Small intestine (tissue), 16 donors: Measurements from ENCODE around the gene ARPP19. TPM values are rescaled to one million over a fixed set of nuclear protein-coding genes. Genes with fewer than 3 reads are reported as not detected.

ENCODE experiments used
- DNase-seq, 2 donors: peaks; one replicate each; pipeline versions ENCODE4 v3.0.0 to v3.0.0-alpha.2; 2013
- FAIRE-seq: peaks from 2 replicates; lab custom pipeline; 2012; peaks lifted over from hg19 to GRCh38; lab: Jason Lieb, UNC
- H3K27ac ChIP-seq, 3 donors: one replicate each; pipeline ENCODE4 v1.5.1; 2013; ENCODE audit warnings: low read length in 2 of 3, mild to moderate bottlenecking in 2 of 3, control low read depth in 1 of 3, inconsistent platforms in 1 of 3, low read depth in 1 of 3, moderate library complexity in 1 of 3
- H3K27me3 ChIP-seq, 3 donors: one replicate each; pipeline ENCODE4 v1.6.1; 2013; ENCODE audit warnings: low read length in 3 of 3, inconsistent platforms in 1 of 3; ENCODE audit not compliant: control insufficient read depth in 3 of 3, insufficient read depth in 3 of 3
- H3K36me3 ChIP-seq, 3 donors: one replicate each; pipeline ENCODE4 v1.6.1; 2013; ENCODE audit warnings: low read length in 3 of 3, inconsistent platforms in 1 of 3, low read depth in 1 of 3, mild to moderate bottlenecking in 1 of 3, moderate library complexity in 1 of 3; ENCODE audit not compliant: control insufficient read depth in 3 of 3, insufficient read depth in 2 of 3
- H3K4me1 ChIP-seq, 3 donors: one replicate each; pipeline ENCODE4 v1.6.1; 2013; ENCODE audit warnings: low read length in 2 of 3, inconsistent platforms in 1 of 3, low read depth in 1 of 3, mild to moderate bottlenecking in 1 of 3, moderate library complexity in 1 of 3; ENCODE audit not compliant: control insufficient read depth in 3 of 3, insufficient read depth in 2 of 3
- H3K4me3 ChIP-seq, 3 donors: one replicate each; pipeline ENCODE4 v1.5.1; 2013; ENCODE audit warnings: low read length in 3 of 3, control low read depth in 1 of 3, inconsistent platforms in 1 of 3, low read depth in 1 of 3, mild to moderate bottlenecking in 1 of 3, moderate library complexity in 1 of 3
- H3K9me3 ChIP-seq, 2 donors: one replicate each; pipeline ENCODE4 v1.6.1; 2013; ENCODE audit warnings: low read depth in 1 of 2, low read length in 1 of 2; ENCODE audit not compliant: control insufficient read depth in 2 of 2, insufficient read depth in 1 of 2
- WGBS, 3 donors: extraction: QIAGEN DNeasy Blood & Tissue Kit; methylation state at CpG; one replicate each; pipeline ENCODE4 v1.1.7; 2013; 5-methylcytosine and 5-hydroxymethylcytosine counted together
- long read RNA-seq, 10 donors: transcript quantifications; one replicate each; lab custom pipeline, GENCODE V29; 2026
- polyA plus RNA-seq, 4 donors: library from polyadenylated mRNA; stranded (reverse) in 3 of 4; unstranded in 1 of 4; fragments of 200-250 nt in 3 of 4; fragments of 120-200 nt in 1 of 4; gene quantifications; one replicate each; pipeline versions ENCODE4 v1.2.1 to v1.2.3, GENCODE V29; 2013
- donor health status: healthy with polysubstance abuse.
- donor health status: control.
- donor health status: control.
- donor health status: Bipolar disorder and iron deficiency.
- donor health status: healthy.

ARPP19 gene, protein sequence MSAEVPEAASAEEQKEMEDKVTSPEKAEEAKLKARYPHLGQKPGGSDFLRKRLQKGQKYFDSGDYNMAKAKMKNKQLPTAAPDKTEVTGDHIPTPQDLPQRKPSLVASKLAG
- polyA plus RNA-seq, result 10 to 100 TPM; 26.4 to 57.1 (median 29.1) TPM
- long read RNA-seq, donor 1, result 0 reads
- long read RNA-seq, donor 2, full-length matches to known transcripts, result 13 of 13 reads
- long read RNA-seq, donor 2, partial matches to known transcripts, result 0 of 13 reads
- long read RNA-seq, donor 2, other reads (novel, unspliced or antisense), result 0 of 13 reads
- long read RNA-seq, donor 3, full-length matches to known transcripts, result 20 of 20 reads
- long read RNA-seq, donor 3, partial matches to known transcripts, result 0 of 20 reads
- long read RNA-seq, donor 3, other reads (novel, unspliced or antisense), result 0 of 20 reads
- long read RNA-seq, donor 4, result 0 reads
- long read RNA-seq, donor 5, full-length matches to known transcripts, result 7 of 7 reads
- long read RNA-seq, donor 5, partial matches to known transcripts, result 0 of 7 reads
- long read RNA-seq, donor 5, other reads (novel, unspliced or antisense), result 0 of 7 reads
- long read RNA-seq, donor 6, full-length matches to known transcripts, result 30 of 30 reads
- long read RNA-seq, donor 6, partial matches to known transcripts, result 0 of 30 reads
- long read RNA-seq, donor 6, other reads (novel, unspliced or antisense), result 0 of 30 reads
- long read RNA-seq, donor 7, full-length matches to known transcripts, result 73 of 73 reads
- long read RNA-seq, donor 7, partial matches to known transcripts, result 0 of 73 reads
- long read RNA-seq, donor 7, other reads (novel, unspliced or antisense), result 0 of 73 reads
- long read RNA-seq, donor 8, full-length matches to known transcripts, result 2 of 2 reads
- long read RNA-seq, donor 8, partial matches to known transcripts, result 0 of 2 reads
- long read RNA-seq, donor 8, other reads (novel, unspliced or antisense), result 0 of 2 reads
- long read RNA-seq, donor 9, full-length matches to known transcripts, result 7 of 7 reads
- long read RNA-seq, donor 9, partial matches to known transcripts, result 0 of 7 reads
- long read RNA-seq, donor 9, other reads (novel, unspliced or antisense), result 0 of 7 reads
- long read RNA-seq, donor 10, full-length matches to known transcripts, result 53 of 53 reads
- long read RNA-seq, donor 10, partial matches to known transcripts, result 0 of 53 reads
- long read RNA-seq, donor 10, other reads (novel, unspliced or antisense), result 0 of 53 reads

DNA sequence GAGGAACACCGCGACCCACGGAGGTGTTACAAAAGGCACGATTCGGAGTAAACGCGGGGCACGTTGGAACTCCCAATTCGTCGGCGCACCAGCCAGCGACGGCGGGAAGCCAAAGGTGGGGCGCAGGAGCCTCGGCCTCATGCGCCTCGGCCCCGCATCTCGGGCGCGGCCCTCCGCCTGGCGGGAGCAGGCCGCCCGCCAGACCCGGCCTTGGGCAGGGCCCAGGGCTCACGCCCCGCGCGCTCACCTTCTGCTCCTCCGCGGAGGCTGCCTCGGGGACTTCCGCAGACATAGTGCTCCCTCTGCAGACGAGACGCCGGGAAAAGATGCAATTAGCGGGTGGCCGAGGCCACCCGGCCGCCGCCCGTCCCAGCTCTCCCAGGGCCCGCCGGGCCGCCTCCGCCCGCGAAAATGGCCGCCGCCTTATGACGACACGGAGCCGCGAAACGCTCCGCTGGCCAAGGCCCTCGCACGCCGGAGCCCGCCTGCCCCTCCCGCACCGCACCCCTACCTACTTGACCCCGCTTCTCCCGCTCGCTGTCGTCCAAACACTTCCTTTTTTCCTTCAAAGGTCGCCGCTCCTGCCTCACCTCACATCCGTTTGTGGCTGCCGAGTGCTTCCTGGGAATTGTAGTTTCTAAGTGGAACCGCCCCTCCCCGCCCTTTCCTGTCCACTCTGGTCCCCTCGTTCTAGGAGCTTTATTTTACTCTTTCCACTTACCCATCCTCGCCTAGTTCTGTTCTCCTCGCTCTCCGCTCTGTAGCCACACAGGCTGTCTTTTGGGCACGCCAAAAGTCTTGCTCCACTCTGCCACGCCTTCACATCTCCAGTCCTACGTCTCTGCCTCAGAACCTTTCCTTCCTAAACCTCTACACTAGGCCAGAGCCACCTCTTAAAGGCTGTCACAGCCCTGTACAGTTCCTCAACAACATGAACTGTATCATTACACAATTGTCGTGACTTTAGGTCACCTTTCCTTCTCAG, at the start of gene ARPP19:
Gene ARPP19, minus strand, starts transcription at position 430 of the 985 bp plus-strand sequence. Its CDS starts 138 bp downstream, at position 292.
- H3K9me3 ChIP-seq, result no peaks in the 10 kb centered on the region
- H3K27me3 ChIP-seq, result no peaks in the 10 kb centered on the region
- H3K4me1 ChIP-seq, result peaks cover 0 to 13% (median 5%) of the 10 kb centered on the region in 3 donors
- DNase-seq (peak; percentile 95), FAIRE-seq (no peak)
- peak within 1 kb of the TSS; percentile 67 to 77 (median 74) for H3K4me3 ChIP-seq
- H3K36me3 ChIP-seq, result peaks cover 0 to 2% (median 0%) of the 10 kb centered on the region in 3 donors
- H3K27ac ChIP-seq, result peak within 1 kb of the TSS; percentile 86 to 99 (median 98)
- 5 to 9% (median 8%) methylated on average over 53 to 82 of the region's 82 CpGs for whole genome bisulfite sequencing, 3 donors

DNA sequence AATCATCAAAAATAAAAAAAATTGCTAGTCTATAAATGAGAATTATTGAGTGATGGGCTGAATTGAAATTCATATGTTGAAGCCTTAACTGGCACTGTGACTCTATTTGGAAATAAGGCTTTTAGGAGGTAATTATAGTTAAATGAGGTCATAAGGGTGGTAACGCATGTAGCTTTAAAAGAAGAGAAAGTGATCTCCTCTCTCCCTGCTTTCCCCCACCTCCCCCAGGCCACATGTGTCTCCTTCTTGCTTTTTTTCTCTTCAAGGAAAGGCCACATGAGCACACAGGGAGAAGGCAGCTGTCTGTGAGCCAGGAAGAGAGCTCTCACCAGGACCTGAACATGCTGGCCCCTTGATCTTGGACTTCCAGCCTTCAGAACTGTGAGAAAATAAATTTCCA, 48.2 kb upstream of the ARPP19 start:
- Histone ChIP-seq H3K9me3 (no peaks in the 10 kb centered on the region), H3K36me3 (peaks cover 3 to 14% (median 6%) of the 10 kb centered on the region in 3 donors), H3K4me3 (no peak overlapping the region), H3K4me1 (no peaks in the 10 kb centered on the region), H3K27me3 (no peaks in the 10 kb centered on the region), H3K27ac (no peak overlapping the region)
- 88 to 100% (median 100%) methylated on average over 1 of the region's 1 CpG for WGBS, 3 donors
- DNase-seq (no peak), FAIRE-seq (no peak)

DNA sequence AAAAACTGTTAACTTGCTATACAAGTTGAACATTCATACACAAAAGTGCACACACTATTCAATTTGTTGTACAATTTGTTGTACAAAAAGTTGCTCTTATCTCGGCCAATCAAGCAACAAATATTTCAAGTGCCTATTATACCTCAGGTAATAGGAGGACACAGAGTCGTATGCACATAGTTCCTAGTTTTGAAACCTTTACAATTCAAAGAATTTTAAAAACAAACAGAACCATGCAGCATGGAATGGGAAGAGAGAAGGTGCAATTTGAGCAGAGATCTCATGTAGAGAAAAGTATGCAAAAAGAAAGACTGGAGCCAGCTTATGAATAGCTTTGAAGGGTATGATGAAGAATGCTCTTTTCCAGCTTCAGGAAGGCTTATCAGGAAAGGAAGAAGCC, 46.5 kb upstream of the ARPP19 start:
- no peak overlapping the region for H3K4me3 ChIP-seq
- 93 to 97% (median 95%) methylated on average over 2 of the region's 2 CpGs for WGBS, 3 donors
- DNase-seq, result no peak
- H3K36me3 ChIP-seq, result peaks cover 0 to 13% (median 11%) of the 10 kb centered on the region in 3 donors
- no peaks in the 10 kb centered on the region for H3K9me3 ChIP-seq
- H3K4me1 ChIP-seq, result no peaks in the 10 kb centered on the region
- H3K27ac ChIP-seq, result no peak overlapping the region
- H3K27me3 ChIP-seq, result no peaks in the 10 kb centered on the region
- FAIRE-seq, result no peak

DNA sequence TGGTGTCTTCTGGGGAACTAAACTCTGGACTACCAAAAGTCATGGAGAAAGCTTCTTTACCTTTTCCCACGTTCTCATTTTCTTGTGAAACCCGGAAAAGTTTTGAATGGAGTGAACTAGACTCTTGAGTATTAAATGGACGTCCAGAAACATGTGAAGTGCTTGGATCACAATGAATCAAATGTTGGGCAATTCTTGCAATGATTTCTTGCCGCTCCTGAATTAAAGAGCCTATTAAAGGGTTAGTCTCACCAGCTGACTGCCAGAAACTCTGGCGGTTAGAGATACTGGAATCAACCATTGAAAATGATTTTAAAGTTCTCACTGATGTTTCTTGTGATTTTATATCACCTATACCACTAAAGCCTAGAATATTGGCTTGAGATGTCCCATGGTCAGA, 40.8 kb upstream of the ARPP19 start:
- no peaks in the 10 kb centered on the region for H3K27me3 ChIP-seq
- DNase-seq (no peak), FAIRE-seq (no peak)
- no peak overlapping the region for H3K4me3 ChIP-seq
- 93 to 96% (median 95%) methylated on average over 5 of the region's 5 CpGs for WGBS, 3 donors
- no peak overlapping the region for H3K27ac ChIP-seq
- no peaks in the 10 kb centered on the region for H3K4me1 ChIP-seq
- no peaks in the 10 kb centered on the region for H3K9me3 ChIP-seq
- peaks cover 5 to 17% (median 16%) of the 10 kb centered on the region in 3 donors for H3K36me3 ChIP-seq

DNA sequence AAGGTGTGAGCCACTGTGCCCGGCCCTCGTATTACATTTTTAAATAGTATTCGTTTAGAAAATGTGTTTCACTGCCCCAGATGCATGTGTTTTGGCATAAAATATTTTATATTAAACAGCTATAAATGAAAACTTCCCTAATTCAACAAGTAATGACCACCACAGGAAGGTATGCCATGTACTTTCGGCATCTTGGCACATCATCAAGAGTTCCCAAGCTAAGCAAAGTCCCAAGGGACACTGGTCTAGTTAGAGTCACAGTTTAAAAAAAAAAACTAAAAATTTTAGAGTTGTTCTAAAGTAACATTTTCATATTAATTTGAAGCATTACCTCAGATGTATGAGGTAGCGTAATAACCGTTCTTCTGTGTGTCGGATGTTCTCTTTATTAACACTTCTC, 15.6 kb upstream of the ARPP19 start:
- Histone ChIP-seq H3K27me3 (no peaks in the 10 kb centered on the region), H3K4me3 (no peak overlapping the region), H3K9me3 (no peaks in the 10 kb centered on the region), H3K27ac (no peak overlapping the region), H3K4me1 (no peaks in the 10 kb centered on the region), H3K36me3 (peaks cover 3 to 21% (median 9%) of the 10 kb centered on the region in 3 donors)
- DNase-seq, result no peak
- FAIRE-seq, result no peak
- WGBS, 3 donors, result 96 to 97% (median 97%) methylated on average over 7 of the region's 7 CpGs

DNA sequence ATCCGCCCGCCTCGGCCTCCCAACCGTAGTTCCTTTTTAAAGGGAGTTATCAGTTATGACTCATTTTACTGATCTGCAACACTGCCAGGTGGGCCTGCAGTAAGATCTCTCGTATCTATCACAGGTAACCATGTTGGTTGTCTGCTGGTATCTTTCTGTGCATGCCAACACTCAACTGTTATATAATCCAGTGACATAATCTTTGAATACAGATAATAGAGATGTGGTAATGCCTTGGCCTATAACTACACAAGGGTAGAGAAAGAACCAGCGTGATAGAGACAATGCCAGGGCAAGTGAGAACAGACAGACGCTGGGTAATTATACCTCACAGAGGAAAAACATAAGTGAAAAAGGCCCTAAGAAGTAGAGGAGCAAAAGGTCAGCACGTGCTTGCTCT, 11.0 kb upstream of the ARPP19 start:
- DNase-seq, result no peak
- WGBS, 3 donors, result 83 to 91% (median 85%) methylated on average over 8 of the region's 8 CpGs
- no peak overlapping the region for H3K27ac ChIP-seq
- H3K36me3 ChIP-seq, result peaks cover 3 to 16% (median 3%) of the 10 kb centered on the region in 3 donors
- H3K9me3 ChIP-seq, result no peaks in the 10 kb centered on the region
- no peak for FAIRE-seq
- H3K4me3 ChIP-seq, result no peak overlapping the region
- H3K4me1 ChIP-seq, result no peaks in the 10 kb centered on the region
- no peaks in the 10 kb centered on the region for H3K27me3 ChIP-seq

DNA sequence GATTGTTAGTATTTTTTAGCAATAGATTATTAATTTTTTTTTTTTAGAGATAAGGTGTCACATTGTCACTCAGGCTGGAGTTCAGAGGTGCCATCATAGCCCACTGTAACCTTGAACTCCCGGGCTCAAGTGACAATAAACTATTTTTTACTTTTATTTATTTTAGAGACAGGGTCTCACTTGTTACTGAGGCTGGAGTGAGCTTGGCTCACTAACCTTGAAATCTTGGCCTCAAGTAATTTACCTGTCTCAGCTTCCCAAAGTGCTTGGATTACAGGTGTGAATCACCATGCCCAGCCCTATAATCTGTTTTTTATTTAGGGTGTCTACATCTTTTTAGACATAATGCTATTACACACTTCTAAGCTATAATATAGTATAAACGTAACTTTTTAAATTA, 7.9 kb upstream of the ARPP19 start:
- no peak for DNase-seq
- Histone ChIP-seq H3K9me3 (no peaks in the 10 kb centered on the region), H3K4me3 (no peak overlapping the region), H3K36me3 (peaks cover 0 to 3% (median 0%) of the 10 kb centered on the region in 3 donors), H3K27me3 (no peaks in the 10 kb centered on the region), H3K27ac (no peak overlapping the region), H3K4me1 (no peaks in the 10 kb centered on the region)
- WGBS, 3 donors, result 90 to 96% (median 95%) methylated on average over 2 of the region's 2 CpGs
- no peak for FAIRE-seq
